Activated T-helper 1 cell treated with anti-CD3 and anti-CD28 coated beads, Interleukin-2, amount 50 U/mL, for 16 hours (primary cell): ENCODE measurements around the gene NR4A1.

ENCODE experiments used
- DNase-seq, 2 donors: peaks; one replicate each; pipeline ENCODE4 v3.0.0-alpha.2; 2020; ENCODE audit warnings: low read depth in 1 of 2, low spot score in 1 of 2

NR4A1 gene

DNA sequence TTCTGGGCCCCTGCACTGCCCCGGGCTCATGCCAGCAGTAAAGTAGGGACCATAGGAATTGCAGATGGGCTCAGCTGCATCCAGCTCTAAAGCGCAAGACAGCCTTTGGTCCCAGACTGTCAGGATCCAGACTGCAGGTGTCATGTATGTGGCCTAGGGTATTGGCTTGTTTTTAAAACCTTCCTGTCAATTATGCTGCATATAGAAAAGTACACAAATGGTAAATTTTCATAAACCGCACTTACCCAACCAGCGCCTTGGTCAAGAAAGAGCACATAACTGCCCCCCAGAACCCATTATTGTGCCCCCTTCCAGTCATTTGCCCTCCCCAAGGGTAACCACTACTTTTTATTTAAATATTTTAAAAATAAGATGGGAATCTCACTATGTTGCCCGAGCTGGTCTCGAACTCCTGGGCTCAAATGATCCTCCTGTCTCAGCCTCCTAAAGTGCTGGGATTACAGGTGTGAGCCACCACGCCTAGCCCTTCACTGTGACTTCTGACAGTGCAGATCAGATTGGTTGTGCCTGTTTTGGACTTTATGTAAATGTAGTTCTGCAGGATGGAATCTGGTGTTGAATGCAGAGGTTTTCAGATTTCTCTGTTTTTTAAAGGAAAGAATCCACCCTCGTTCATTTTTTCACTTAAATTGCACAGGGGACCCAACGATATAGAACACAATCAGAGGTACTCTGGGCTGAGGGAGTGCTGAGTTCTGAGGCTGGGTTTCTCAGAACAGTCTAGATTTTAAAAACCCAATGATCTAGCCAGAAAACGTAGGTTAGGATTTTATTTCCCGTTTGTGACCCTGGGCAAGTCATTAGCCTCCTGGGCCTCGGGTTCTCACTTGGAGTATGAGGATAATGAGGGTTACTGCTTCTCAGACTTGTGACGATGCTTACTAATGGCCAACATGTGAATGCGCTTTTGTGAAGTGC is 6.7 kb downstream of the NR4A1 start:
- DNase-seq = no peak

DNA sequence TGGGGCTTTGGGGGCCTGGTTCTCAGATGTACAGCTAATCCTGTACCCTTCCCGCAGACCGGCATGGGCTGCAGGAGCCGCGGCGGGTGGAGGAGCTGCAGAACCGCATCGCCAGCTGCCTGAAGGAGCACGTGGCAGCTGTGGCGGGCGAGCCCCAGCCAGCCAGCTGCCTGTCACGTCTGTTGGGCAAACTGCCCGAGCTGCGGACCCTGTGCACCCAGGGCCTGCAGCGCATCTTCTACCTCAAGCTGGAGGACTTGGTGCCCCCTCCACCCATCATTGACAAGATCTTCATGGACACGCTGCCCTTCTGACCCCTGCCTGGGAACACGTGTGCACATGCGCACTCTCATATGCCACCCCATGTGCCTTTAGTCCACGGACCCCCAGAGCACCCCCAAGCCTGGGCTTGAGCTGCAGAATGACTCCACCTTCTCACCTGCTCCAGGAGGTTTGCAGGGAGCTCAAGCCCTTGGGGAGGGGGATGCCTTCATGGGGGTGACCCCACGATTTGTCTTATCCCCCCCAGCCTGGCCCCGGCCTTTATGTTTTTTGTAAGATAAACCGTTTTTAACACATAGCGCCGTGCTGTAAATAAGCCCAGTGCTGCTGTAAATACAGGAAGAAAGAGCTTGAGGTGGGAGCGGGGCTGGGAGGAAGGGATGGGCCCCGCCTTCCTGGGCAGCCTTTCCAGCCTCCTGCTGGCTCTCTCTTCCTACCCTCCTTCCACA is 7.6 kb downstream of the NR4A1 start:
- DNase-seq = no peak

DNA sequence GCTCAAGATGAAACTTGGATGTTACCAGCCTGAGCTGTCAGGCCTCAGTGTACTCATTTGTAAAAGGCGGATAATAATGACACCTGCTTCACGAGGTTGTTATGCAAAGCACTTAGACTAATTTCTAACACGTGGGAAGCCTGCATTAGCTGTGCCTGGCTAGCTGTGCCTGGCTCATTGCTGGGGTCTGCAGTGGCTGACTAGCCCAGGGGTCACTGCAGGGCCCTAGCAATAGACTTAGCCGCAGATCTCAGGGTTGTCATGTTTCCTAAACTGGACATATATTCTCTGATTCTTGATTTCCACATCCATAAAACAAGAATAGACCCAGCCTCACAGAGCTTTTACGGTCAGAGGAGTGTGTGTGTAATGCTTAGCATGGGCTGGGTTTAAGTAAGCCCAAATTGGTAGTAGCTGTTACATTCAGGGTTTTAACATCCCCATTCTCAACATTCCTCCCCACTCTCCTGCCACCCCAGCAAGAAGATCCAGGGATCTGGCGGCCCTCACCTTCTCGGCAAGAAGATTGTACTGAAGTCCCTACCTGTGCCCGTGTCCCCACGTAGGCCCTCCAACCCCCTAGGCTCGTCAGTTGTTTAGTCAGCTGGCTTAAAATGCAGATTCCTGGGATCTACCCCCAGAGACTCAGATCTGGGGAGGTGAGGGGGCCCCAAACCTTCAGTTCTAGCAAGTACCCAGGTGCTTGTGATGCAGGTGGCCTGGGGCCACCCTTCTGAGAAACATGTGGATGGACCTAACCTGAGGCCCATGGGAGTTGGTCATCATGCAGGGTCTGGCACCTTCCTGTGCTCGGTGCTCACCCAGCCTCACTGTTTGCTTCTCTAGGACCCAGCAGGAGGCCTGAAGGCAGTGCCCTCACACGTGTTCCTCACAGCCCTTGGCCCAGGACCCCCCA is 8.6 kb downstream of the NR4A1 start:
- no peak for DNase-seq

DNA sequence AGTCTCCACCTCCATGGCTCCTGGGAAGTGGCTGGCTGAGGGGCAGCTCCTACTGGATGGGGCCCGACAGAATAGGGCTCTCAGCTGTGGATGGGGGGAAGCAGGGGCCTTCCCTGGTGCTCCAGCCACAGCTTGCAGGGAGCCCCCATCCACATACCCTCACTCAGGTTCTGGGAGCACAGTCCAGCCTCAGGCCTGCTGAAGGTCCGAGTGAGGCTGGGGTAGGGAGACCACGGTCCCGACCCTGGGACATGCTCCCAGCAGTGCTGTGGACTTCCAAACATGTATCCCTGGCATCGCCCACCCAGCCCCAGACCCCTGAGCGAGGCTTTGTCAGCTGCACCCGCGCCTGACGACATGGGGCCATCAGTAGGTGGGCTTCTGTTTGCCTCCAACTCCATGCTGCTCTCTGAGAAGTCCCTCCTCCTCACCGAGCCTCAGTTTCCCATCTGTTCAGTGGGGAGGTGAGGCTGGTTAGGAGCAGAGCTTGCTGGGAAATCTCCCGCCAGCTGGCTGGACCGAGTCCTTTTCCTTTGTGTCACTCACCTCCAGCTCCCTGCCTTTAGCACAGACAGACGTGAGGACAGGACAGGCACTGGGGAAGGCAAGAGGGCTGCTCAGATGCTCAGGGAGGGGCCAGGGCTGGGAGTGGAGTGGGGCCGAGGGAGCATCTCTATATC is 9.4 kb downstream of the NR4A1 start:
- DNase-seq = no peak

DNA sequence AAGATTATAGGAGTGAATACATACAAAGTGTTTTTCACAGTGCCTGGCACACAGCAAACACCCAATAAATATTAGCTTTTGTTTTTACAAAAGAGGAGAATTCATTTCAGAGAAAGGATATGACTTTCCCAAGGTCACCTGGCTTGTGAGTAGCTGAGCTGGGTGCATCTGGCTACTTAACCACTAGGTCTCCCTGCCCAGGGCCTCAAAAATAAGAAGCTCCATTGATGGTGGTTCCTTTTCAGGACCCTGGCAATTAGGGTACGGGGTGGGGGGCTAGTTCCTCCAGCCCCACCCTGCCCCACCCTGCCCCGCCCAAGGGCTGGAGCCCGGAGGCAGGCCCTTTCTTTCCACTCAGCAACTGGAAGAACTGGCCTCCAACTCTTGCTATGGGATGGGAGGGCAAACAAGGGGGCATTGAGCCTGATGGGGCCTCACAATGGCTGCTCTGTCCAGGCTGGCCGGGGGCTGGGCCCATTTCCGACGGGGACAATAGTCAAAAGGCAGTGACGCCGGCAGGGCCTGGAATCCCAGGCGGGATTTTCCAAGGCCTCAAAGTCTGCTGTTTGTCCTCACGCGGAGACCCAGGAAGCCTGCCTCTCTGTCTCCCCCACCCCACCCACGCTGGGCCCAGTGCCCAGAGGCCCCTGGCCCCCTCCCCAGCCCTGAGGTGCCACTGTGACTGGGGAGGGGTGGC is 10.4 kb downstream of the NR4A1 start:
- DNase-seq = no peak

DNA sequence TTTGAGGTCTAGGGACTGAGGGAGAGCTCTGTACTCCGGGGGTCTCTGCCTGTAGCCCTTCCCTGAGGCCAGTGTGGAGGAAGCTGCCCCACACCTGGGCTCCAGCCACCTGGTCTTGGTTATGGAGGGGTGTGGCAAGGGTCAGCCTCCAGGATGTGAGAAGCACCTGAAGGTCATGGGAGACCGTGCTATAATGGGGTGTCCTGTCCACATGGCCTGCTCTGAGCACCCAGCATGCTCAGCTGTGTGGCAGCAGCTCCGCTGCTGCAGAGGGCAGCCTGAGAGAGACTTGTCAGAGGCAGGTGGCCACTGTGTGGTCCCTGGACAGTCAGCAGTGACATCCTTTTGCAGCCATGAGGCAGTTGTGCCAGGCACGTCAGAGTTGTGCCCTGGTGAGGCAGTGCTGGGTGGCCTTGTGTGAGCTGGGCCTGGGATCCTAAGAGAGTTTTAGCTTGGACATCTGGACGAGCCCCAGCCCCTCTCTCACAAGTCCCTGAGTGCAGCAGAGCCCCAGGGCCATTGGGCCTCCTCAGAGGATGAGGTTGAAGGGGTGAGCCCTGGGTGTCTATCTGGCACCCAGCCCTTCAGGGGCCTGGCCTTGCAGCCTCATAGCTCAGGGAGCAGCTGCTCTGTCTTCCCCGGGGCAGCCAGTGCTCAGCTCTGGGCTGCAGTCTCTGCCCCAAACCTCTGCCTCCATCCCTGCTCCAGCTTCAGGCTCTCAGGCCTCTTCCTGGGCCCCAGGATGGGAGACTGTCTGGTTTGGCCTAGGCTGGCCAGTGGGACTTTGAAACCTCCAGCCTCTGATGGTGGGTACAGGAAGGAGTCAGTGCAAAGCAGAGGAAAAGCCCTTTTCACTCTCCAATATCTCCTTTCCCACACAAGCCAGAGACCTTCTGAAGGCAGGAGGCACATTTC is 11.2 kb downstream of the NR4A1 start:
- no peak for DNase-seq

DNA sequence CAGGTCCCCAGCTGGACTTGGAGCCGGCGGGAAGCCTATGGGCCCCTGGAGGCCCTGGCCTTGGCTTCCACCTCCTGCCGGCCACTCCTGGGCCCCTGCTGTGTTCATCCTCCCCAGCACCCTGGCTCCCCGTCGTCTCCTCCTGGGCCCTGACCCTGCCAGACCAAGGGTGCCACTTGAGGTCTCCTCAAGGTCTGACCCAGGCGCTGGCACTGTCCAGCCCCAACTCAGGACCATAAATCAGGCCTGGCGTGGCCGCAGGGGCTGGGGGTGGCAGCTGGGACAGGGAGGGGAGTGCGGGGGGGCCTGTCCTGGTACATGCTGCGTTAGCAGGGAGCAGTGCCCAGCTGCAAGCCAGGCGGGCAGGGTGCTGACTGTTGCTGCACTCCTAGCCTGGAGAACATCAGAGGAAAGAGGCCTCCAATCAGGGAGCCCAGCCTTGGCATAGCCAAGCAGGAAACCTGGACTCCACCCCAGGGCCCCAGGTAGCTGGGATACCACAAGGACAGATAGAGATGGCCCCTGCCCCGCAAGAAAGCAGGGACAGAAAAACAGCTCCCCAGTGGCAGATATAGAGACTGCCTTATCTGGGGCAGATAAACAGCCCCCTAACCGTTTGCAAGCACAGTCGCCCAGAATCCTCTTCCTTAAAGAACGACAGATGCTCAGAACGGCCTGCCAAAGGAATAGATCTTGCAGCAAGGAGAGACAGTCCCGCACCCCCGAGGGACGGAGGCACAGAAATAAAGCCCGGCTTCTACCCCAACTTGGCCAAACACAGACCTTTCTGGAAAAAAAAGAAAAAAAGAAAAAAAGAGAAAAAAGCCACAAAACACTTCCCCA is 12.1 kb downstream of the NR4A1 start:
- DNase-seq = no peak

DNA sequence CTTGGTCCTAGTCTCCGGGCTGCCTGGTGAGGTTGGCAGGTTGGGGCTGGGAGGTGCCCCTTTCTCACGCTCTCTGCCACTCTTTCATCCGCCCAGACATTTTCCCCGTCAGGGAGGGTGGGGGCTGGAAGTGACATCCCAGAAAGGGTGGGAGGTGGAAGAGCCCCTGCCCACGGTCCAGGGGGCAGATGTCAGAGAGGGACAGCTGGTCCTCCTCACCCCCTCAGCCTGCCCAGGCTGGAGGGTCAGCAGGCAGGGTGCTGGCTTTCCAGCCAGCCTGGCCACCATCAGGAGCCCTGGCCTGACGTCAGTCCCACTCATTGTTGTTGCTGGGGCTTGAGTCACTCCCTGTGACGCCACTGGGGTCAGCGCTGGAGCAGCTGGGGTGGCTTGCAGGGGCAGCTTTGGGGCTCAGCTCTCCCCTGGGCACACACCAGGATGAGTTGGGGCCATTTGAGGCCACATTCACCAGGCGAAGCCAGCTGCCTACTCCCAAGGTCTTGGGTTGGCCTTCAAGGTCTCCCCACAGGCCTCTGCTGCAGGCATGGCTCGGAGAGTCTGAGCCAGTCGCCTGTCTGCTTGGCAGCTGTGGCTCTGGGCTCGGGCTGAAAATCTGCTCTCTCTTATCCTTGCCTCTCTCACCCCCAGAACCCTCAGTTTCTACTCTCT is 12.9 kb downstream of the NR4A1 start:
- DNase-seq = no peak

DNA sequence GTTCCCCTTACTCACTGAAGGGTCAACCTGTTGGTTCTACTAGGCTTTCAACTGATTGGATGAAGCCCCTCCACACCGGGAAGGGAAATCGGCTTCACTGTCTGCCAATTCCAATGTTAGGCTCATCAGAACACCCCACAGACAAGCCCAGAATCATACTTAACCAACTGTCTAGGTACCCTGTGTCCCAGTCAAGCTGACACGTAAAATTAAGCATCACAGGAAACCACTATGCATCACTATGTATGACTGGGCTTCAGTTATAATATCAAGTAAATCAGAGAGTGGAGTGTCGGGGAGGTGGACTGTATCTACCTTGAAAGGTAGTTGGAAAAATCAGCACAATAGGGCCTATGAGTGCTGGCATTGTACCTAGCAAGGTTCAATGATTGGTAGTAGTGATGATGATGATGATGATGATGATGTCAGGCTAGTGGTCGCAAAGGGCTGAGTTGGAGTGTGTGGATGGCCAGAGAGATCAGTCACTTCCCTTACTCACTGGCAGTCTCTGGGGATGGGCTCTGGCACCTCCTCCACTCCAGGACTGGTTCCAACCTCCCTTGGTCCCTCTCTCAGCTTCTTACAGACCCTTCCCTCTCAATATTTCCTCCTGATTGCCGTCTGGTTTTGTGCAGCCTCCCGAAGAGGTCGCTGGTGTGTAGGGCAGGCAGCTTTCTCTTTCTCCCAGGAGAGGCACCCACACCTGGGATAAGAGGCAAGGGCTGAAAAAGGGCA is 15.3 kb downstream of the NR4A1 start:
- no peak for DNase-seq

DNA sequence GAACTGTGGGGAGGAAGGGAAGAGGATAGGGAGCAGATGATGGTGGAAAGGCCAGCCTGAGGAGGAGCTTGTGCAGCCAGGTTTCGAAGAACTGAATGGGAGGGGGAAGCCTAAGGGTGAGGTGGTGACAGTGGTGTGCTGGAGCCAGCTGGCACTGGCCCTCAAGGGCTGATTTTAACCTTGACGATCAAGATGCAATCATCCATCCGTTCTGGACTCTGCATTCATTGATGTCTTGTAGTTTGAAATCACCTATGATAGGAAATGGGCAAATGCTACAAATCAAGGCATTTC is 15.8 kb downstream of the NR4A1 start:
- no peak for DNase-seq

DNA sequence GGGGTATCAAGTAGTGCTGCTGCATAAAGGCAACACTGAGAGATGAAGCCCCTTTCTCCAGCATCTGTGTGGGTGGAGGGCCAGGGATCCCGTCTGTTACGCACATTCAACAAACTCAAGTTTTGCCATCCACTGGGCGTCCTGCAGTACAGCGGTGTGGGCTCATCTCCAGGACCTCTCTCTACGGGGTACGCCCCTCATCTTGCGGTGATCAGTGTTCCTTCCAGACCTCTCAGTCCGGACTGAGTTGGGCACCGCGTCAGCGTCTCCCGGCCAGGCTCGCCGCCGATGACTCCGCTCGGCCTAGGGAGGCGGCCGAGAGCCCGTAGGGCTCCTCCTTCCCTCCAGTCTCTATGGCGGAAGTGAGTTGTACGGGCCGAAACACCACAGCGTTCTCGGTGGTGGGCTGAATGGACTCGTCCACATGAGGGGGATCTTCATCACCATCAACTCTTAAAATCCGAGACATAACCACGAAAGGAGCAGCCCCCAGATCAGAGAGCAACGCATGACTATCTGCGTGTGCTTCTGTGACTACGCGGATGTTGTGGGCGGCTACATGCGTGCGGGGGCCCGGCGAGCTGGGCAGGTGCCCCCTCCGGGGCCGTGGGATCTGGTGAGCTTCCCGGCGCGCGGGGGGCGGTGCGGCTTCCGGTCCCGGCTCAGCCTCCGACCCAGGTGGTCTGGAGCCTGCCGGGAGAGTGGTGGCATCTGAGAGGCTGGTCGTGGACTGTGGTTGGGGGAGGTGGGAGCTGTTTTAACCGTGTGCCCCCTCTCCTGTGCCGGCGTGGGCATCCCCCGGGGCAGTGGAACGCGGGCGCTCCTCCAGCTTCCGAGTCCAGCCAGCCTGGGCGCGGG is 18.3 kb downstream of the NR4A1 start, which contains the start of gene ATG101:
ATG101 (plus strand) TSS at position 652 of the 858 bp plus-strand sequence. CDS start 3,673 bp downstream, outside the sequence.
- DNase-seq = peak; percentile 59 to 78

DNA sequence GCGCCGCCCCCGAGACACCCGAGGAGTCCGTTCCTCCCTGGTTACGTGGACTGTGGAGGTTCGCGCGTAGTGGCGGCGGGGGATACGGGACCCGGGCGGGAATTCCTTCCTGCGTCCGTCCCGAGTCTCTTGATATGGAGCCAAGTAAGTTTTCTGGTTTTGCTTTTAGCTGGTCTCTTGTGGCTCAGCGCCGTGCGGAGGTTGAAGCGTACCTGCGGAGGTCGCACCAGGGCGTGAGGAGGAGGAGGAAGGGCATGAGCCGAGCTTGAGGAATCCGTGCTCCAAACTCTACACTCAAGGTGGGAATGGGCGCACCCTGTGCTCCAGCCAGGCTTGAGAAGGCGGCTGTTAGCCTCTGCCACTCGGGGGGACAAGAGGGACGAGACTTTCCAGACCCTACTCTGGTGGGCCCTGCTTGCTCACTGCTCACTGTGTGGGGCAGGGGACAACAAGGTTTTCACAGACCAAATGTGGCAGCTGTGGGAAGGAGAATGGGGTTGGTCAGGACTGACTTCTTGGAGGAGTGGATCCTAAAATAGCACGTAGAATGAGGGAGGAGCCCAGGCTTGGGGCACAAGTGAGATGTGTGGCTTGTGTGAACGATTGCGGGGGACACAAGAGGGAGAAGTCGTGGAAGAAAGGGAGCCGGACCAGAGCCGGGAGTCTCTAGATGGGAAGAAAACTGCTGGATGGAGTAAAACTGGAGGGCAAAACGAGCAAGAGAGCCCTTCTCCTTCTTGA is 19.1 kb downstream of the NR4A1 start:
- no peak for DNase-seq

DNA sequence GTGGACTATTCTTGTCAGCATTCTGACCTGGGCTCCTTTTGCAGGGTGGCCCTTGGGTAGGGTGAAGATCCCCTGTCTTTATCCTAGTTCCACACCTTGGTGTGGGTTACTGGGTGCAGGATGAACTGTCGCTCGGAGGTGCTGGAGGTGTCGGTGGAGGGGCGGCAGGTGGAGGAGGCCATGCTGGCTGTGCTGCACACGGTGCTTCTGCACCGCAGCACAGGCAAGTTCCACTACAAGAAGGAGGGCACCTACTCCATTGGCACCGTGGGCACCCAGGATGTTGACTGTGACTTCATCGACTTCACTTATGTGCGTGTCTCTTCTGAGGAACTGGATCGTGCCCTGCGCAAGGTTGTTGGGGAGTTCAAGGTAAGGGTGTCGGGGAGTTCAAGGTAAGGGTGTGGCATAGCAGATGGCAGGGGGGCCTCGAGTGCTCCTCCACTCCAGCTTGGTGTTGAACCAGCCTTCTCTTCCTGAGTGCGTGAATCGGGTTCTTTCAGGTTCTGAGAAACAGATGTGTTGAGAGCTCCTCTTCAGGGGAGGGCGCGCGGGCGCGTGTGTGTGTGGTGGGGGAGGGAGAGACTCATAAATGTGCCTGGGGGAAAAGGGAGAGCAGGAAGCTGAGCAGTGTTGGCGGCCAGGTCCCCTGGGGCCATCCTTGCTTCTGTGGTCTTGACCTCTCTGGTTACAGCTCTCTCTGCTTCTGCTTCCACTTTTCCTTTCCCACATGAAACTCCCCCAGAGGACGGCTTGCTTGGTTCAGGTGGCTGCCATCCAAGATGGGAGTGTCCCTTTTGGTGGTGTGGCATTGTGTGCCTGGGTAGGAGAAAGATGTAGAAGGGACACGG is 22.5 kb downstream of the NR4A1 start:
- no peak for DNase-seq

DNA sequence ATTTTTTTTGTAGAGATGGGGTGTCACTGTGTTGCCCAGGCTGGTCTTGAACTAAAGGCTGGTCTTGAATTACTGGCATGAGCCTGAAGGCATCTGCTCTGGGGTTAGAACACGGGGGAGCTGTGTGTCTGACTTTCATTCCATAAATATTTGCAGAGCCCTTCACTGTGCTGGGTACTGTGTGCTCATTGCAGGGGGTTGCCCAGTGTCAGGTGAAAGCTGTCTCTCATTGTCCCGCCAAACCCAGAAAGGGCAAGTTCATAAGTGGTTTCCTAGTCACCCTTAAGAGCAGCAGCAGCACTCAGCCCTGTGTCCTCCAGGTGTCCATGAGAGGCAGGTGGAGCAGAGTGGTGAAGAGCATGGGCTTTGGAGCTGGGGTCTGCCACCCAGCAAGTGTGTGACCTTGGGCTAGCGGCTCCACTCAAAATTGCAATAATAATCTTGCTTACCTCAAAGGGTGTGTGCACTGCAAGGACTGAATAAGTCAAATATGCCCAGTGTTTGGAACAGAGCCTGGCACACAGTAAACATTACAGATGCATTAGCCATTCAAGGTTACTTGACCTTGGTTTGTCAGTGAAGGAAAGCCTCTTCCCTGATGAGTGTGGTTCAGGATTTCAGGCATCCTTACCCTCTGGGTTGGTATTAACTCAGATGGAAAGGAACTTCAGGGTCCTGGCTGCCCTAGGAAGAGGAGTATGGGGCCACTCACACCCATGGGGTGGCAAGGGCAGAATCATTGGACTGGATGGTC is 23.9 kb downstream of the NR4A1 start:
- DNase-seq = no peak
